HG02840 (cell line): Measurements from ENCODE around the gene ANKRD6.
A peak's percentile ranks its signal among the peaks of the same experiment; 100 is the strongest.

Experiments
- ATAC-seq: cut with Tn5 transposase; IDR thresholded peaks from one replicate; pipeline ENCODE4 v1.9.1; 2021; ENCODE audit warnings: mild to moderate bottlenecking, moderate library complexity, moderate number of reproducible peaks; ENCODE audit not compliant: unreplicated experiment, low FRiP score

Gene ANKRD6

DNA sequence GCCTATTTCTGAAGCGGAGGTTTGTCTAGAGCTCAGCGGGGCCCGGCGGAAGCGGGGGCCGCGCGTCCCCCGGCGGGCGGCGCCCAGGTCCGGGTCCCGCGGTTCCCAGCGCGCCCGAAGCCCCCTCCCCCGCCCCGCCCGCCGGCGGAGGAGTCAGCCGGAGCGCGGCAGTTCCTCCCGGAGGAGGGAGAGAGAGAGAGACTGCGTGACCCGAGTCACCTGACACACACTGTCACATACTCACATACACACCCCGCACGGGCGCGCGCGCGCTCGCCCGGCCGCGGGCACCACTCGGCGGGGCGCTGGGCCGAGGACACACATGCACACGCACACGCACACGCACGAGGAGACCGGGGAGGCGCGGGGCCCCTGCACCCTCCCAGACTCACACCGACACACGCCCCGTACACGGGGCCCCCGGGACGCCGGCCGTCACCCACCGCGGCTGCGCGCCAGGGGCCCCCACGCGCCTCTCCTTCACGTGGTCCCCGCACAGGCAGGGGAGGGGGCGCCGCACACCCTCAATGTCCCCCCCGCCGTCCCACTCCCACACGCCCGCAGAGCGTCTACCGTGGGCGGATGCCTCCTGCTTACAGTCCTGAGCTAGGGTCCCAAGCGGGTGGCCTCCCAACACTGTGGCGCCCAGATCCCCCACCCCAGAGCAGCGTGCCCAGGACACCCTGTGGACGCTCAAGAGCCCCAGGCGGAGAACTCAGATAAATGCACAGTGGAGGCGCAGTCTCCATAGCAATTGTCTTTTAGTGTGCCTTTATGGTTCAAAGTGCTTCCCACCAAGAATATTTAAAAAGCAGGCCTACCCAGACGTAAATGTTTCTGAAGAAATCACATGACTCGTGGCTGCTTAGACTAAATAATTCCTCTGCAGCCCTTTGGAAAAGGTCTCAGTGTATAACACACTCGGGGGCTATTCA, 20.6 kb upstream of the ANKRD6 start, which contains the start of gene RRAGD:
Gene RRAGD (minus strand): TSS at position 203 of the 935 bp plus-strand sequence. CDS start 280 bp downstream, outside the sequence.
- no peak for ATAC-seq

- no peak for ATAC-seq
Measured at GRCh38 chr6:89413006-89413400, 19.9 kb upstream of the ANKRD6 start.

GRCh38 chr6:89414215-89414614, 18.7 kb upstream of the ANKRD6 start:
- no peak for ATAC-seq

GRCh38 chr6:89415185-89415584, 17.8 kb upstream of the ANKRD6 start:
- no peak for ATAC-seq

DNA sequence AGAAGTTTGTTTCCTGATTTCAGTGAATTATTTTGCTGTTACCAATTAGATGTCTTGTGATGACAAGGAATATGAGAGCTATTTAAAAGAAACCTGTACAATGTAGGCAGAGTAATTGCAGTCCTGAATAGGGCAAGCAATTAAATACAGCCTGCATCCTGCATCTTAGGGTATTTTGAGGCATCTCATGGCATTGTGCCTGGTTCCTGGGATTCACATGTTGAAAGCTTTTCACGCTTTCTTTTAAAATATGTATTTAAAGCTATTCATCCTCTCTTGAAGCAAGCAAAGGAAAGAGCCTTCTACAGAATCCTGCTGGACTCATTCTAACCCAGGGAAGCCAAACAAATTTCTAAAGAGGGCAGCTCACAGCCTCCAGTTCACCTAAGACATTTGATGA, 16.2 kb upstream of the ANKRD6 start:
- no peak for ATAC-seq

DNA sequence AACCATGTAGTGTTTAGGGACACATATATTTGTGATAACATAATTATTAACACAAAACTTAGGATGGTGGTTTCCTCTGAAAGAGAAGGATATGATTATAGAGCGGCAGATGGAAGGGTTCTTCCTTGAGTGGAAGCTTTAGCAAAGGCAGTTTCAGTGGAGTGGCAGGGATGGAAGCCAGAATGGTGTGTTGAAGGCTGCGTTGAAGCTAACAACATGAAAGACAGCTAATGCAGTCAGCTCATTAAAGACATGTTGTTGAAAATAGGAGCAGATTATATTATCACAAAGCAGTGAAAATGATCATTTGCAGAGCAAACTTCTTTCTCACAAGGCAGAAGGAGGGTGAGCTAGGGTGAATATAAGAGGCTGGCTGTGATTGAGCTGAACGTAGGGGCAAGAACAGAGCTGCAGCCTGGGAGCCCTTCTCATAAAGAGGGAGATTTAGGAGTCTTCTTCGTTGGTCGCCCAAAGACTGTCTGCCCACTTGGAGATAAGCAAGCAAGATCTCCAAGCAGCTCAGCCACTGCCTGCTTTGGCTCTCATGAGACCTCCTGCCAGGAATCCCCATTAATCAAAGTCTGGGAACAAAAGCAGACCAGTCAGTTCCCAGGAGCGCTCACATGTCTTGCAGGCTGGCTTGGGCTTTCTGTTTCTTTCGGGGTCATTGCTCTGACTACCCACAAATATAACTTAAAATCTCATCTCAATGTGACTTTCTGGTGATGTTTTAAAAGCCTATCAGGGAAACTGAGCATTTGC, 2.6 kb upstream of the ANKRD6 start:
- no peak for ATAC-seq

DNA sequence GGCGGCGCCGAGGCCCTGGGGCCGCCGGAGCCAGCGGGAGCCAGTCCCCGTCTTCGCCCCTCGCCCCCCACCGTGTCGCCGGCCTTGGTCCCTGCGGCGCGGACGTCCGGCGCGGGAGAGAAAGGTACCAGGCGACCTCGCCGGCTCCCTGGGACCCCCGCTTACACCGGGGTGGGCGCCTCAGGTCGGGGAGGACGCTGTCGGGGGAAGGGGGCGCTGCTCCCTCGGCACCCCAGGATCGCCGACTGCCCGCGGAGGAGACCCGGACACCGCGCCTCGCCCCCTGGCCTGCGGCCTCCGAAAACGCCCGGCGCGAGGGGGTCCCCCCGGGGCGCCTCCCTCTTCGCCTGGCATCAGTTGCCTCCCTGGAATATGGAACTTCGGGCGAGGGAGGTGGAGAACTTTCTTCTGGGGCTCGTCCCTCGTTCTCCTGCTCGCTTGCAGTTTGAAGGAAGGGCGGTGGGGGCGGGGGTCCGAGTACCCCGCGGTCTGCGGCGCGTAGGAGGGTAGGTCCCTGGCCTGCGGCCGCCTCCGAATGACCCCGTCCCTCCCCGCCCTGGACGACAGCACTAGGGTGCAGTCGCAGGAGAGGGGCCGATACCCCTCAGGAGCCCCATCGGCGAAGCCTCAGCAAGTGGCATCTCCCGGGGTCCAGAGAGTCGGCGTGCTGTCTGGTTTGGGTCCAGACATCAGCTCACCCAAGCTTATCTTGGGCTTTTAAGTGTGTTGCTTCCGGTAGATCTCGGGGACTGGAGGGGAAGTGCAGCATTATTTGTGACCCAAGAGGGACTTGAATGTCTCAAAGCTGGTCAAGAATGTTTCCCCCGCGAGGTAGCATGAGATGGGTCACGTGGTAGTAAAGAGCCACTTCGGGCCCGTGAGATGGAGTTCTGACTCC, 549 bp downstream of the ANKRD6 start:
- peak; percentile 38 for ATAC-seq

DNA sequence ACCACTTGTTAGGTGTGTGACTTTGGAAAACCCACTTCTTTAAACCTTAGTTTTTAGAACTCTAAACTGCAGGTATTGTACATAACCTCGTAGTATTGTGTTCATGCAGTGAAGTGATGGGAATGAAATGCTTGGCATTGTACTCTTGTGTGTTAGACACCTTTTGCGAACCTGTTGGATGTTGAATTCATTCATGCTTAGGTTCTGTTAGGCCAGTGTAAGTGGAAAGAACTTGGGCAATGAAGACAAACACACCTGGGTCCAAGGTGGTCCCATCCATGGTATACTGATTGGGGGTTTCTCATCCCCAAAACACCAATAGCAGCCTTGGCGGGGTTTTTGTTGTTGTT, 1.2 kb downstream of the ANKRD6 start:
- ATAC-seq, result no peak

- ATAC-seq, result no peak
Measured at GRCh38 chr6:89434954-89435353, 2.0 kb downstream of the ANKRD6 start.

DNA sequence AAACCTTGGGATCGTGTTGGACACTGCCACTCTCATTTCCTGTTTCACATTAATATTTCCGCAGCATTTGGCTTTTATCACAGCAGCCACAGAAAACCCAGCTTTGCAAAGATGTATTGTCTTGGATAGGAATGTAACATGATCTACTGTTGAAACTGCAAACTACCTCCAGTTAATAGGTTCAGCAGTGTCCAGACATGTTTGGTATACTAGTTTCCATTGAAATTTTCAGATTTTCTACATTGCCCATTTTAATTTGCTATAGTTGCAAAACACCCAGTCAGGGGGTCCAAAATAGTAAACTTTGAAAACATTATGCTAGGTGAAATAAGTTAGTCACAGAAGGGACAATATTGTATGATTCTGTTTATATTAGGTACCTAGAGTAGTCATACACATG, 3.3 kb downstream of the ANKRD6 start:
- no peak for ATAC-seq

DNA sequence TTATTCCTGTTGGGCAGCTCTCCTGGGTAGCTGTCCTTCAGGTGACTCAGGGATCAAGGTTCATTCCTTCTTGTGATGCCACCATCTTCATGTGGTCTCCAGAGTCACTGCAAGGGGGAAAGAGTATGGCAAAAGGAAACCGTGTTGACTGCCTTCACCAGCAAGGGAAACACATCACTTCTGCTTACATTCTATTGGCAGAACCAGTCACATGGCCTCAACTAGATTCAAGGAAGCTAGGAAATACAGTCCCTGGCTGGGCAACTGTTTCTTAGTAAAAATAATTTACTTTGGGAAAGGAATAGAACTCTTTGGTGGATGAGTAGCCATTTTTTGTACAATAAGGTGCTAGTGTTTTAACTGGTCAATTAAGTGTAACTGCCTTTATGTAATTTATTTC, 5.3 kb downstream of the ANKRD6 start:
- no peak for ATAC-seq

DNA sequence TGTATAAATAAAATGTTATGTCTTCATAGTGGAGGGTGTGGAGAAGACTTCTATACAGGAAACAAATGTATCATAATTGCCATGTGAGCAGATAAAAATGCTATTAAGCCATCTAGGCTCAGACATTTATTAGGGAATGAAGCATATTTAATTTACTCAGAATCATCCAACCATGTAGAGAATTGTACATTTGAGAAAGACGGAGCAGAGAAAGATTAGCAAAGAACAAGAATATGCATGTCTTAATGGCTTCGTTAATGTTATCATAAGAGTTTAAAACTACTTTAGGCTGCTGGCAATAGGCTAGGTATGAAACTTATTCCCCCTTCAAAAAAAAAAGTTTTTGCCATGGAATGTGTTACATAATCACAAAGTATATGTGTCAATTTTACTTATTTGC, 6.1 kb downstream of the ANKRD6 start:
- ATAC-seq, result no peak

DNA sequence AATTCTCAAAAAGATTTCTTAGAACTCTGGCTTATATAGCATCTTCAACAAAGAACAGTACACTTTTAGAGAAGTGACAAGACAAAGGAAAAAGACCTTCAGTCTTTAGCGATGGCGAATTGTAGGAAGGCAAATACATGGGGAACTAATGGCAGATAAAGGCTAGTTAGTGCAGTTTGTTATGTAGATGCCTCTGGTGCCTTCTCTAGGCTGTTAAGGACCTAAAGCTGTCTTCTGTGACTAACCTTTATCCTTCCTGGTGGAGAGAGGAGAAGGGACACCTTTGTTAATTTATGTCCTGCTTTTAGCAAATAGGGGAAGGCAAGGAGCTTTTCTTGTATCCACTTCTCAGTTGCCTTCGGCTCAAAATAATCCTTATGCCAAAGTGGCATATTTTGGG, 7.2 kb downstream of the ANKRD6 start:
- no peak for ATAC-seq

DNA sequence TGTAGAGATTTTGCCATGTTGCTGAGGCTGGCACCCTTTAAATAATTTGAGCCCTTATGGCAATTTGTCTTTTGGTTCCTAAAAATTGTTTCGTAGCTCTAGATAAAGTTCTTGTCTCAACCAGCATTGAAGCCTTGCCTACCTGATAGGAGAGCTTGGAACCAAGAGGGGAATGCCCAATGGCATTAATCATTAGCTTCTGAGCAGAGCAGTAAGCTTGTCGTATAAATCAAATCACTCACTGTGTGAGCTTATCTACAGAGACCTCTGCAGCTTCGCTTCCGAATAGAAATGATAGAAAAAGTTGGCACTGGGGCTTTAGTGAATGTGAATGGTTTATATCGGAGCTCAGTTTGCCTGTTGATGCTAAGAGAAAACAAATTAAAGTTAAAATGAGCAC, 10.7 kb downstream of the ANKRD6 start:
- ATAC-seq, result no peak

DNA sequence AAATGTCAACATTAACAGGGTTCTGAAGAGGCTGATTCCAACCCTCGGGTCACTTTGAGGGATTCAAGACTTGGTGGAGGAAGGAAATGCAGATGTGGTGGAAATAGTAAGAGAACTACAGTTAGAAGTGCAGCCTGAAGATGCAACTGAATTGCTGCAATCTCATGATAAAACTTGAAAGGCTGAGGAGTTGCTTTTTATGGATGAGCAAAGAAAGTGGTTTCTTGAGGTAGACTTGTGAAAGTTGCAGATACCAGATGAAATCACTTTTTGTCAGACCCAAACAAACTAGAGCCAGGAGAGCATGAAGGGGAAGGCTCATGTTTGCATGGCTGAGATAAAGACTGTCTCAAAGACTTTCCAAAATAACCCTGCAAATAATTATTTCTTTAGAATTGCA, 16.2 kb downstream of the ANKRD6 start:
- ATAC-seq, result no peak

DNA sequence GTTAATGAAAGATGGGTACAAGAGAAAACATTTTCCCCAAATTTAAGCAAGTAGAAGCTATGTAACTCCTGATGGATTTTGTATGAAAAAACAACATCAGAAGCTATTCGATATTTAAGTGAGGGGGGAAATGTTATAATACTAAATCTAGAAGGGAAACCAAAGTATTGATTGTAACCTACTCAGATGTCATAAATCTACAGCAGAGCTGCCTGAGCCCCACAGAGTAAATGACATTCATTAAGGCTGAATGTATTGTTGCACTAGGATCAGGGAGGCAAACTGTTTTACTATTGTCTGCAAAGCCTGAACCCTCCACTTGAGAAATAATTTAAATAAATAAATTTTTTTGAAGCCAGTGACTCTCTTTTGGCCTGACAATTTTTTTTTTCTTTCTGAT, 19.3 kb downstream of the ANKRD6 start:
- ATAC-seq, result no peak

DNA sequence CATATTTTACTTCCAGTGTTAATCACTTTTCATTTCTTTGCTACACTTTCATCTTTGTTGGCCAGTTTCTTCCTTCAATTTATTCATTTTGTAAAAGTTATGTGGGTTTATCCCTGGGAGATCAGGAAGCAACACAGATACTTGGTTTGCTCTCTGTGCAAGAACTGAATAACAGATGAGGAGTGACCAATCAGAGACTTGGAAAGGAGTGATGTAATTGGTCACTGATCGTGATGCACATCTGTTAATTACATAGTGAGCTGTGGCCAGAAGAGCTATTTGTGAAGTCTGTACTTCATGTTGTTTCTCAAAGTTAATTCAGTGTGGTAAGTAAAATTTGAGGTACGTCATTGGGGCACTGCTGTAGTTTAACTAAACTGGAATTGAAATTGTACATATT, 21.3 kb downstream of the ANKRD6 start:
- ATAC-seq, result no peak

- no peak for ATAC-seq
Measured at GRCh38 chr6:89458704-89459103, 25.8 kb downstream of the ANKRD6 start.

GRCh38 chr6:89459501-89459900, 26.5 kb downstream of the ANKRD6 start:
- no peak for ATAC-seq

GRCh38 chr6:89460713-89461112, 27.8 kb downstream of the ANKRD6 start:
- ATAC-seq, result no peak

- no peak for ATAC-seq
Measured at GRCh38 chr6:89462503-89462902, 29.6 kb downstream of the ANKRD6 start.
